HCT116 (cell line): ENCODE measurements around the gene ADAMTS20. TPM values are rescaled to one million over a fixed set of nuclear protein-coding genes. Genes with fewer than 3 reads are reported as not detected.
"Not testable (repeated sequence)": the region's sequence is repeated elsewhere in the genome, so short reads cannot be mapped to it uniquely, and the experiment has no call there.

Experiments used
- ATAC-seq: fragments of 200-7000 bp; cut with Tn5 transposase; 2 replicates; pipeline ENCODE4 v1.9.1; 2020; ENCODE audit warnings: mild to moderate bottlenecking, moderate library complexity
- BruUV-seq: library from RNA; stranded (reverse); fragments of 400-500 nt; replicated peaks from 2 replicates; lab custom pipeline; 2021; lab: Mats Ljungman, UMichigan
- CTCF ChIA-PET: fragments of 300-600 bp; sonication (Branson Sonifier 250); formaldehyde crosslinking; loops from one replicate; lab custom pipeline; 2021; ENCODE audit warnings: antibody characterized with exemption; lab: Charles Lee
- POLR2A ChIA-PET: fragments of 300-600, 350-600 bp; sonication (Branson Sonifier 250); formaldehyde crosslinking; loops from one replicate; lab custom pipeline; 2021; ENCODE audit warnings: antibody characterized with exemption; lab: Charles Lee
- RAD21 ChIA-PET, 2 experiments: fragments of 300-600 bp; sonication (Branson Sonifier 250); formaldehyde crosslinking; loops; one replicate each; lab custom pipeline; 2023; ENCODE audit warnings: low total read pairs in 2 of 2; ENCODE audit not compliant: uncharacterized antibody in 2 of 2, unreplicated experiment in 2 of 2, low non-redundant PET in 1 of 2; lab: Charles Lee
- DNase-seq: peaks from one replicate; pipeline ENCODE4 v3.0.0-alpha.2; 2010; ENCODE audit warnings: low read depth, low spot score
- H2AFZ ChIP-seq: fragments of 200-600 bp; shearing (Covaris generic), sonication (generic); 2 replicates; pipeline ENCODE4 v1.6.1; 2017; ENCODE audit warnings: low read depth, mixed run types, mixed read lengths, antibody characterized with exemption, low read length; ENCODE audit not compliant: poor library complexity, severe bottlenecking
- H3K27ac ChIP-seq: 2 replicates; pipeline ENCODE4 v1.5.1; 2012; ENCODE audit warnings: low read depth, low read length
- H3K27me3 ChIP-seq: fragments of 200-600 bp; sonication (generic); 2 replicates; pipeline ENCODE4 v1.6.1; 2016; ENCODE audit warnings: mixed run types, low read length, mixed read lengths; ENCODE audit not compliant: insufficient read depth
- H3K36me3 ChIP-seq, 2 experiments: fragments of 200-500 bp in 1 of 2; fragments of 200-600 bp in 1 of 2; sonication (Bioruptor generic) in 1 of 2; sonication (generic) in 1 of 2; 2 replicates each; pipeline versions ENCODE4 v1.5.1 to v1.6.1; 2014 to 2016; ENCODE audit warnings: low read length in 2 of 2, inconsistent platforms in 1 of 2, mixed read lengths in 1 of 2, mixed run types in 1 of 2; ENCODE audit not compliant: insufficient read depth in 2 of 2, control insufficient read depth in 1 of 2
- H3K4me1 ChIP-seq, 2 experiments: fragments of 200-600 bp in 1 of 2; sonication (generic) in 1 of 2; 2 replicates each; pipeline versions ENCODE4 v1.5.1 to v1.6.1; 2012 to 2017; ENCODE audit warnings: low read length in 2 of 2, inconsistent platforms in 1 of 2, mild to moderate bottlenecking in 1 of 2, mixed read lengths in 1 of 2, mixed run types in 1 of 2, moderate library complexity in 1 of 2; ENCODE audit not compliant: insufficient read depth in 2 of 2, control insufficient read depth in 1 of 2
- H3K4me2 ChIP-seq: fragments of 200-600 bp; sonication (generic); 2 replicates; pipeline ENCODE4 v1.6.1; 2017; ENCODE audit warnings: mixed run types, low read length, mixed read lengths
- H3K4me3 ChIP-seq, 2 experiments: fragments of 200-600 bp in 1 of 2; sonication (generic) in 1 of 2; replicated peaks in 1 of 2; 2 replicates each; pipeline ENCODE4 v1.5.1; 2011 to 2016; ENCODE audit warnings: low read length in 2 of 2, control low read depth in 1 of 2, low read depth in 1 of 2, mild to moderate bottlenecking in 1 of 2, mixed read lengths in 1 of 2, mixed run types in 1 of 2
- H3K79me2 ChIP-seq: fragments of 200-600 bp; sonication (generic); 2 replicates; pipeline ENCODE4 v1.6.1; 2017; ENCODE audit warnings: mild to moderate bottlenecking, mixed run types, low read length, moderate library complexity, mixed read lengths; ENCODE audit not compliant: insufficient read depth
- H3K9ac ChIP-seq: fragments of 200-600 bp; sonication (generic); 2 replicates; pipeline ENCODE4 v1.6.1; 2016; ENCODE audit warnings: low read length, mixed read lengths
- H3K9me2 ChIP-seq: fragments of 200-600 bp; sonication (generic), shearing (Covaris generic); 2 replicates; pipeline ENCODE4 v1.6.1; 2017; ENCODE audit warnings: mixed run types, mild to moderate bottlenecking, moderate library complexity; ENCODE audit not compliant: insufficient read depth
- H3K9me3 ChIP-seq, 2 experiments: fragments of 200-500 bp in 1 of 2; fragments of 200-600 bp in 1 of 2; sonication (Bioruptor generic) in 1 of 2; sonication (generic) in 1 of 2; 2 replicates each; pipeline ENCODE4 v1.6.1; 2014 to 2017; ENCODE audit warnings: low read length in 2 of 2, mixed read lengths in 2 of 2, inconsistent platforms in 1 of 2, low read depth in 1 of 2, mild to moderate bottlenecking in 1 of 2, mixed run types in 1 of 2, moderate library complexity in 1 of 2; ENCODE audit not compliant: control insufficient read depth in 1 of 2, insufficient read depth in 1 of 2
- H4K20me1 ChIP-seq: fragments of 200-600 bp; sonication (generic), shearing (Covaris generic); 2 replicates; pipeline ENCODE4 v1.6.1; 2017; ENCODE audit warnings: mixed run types, mild to moderate bottlenecking, moderate library complexity; ENCODE audit not compliant: insufficient read depth
- intact Hi-C: fragments of 100-400 bp; cut with micrococcal nuclease; formaldehyde crosslinking; loops from 2 replicates; pipeline ENCODE4 v1.10.0; 2022
- total RNA-seq: library from RNA; stranded (reverse); gene quantifications from one replicate; pipeline ENCODE4 v1.2.1, GENCODE V29; 2021; ENCODE audit not compliant: unreplicated experiment
- TF ChIP-seq, protein P1 (sequence below): IDR thresholded peaks from 2 replicates; pipeline ENCODE4 v1.6.1; 2011; ENCODE audit warnings: mild to moderate bottlenecking, low read length, moderate library complexity; ENCODE audit not compliant: insufficient replicate concordance; ENCODE audit errors: extremely low read depth

ADAMTS20 gene
- total RNA-seq, 1 experiment from 2014 or later = not detected

DNA sequence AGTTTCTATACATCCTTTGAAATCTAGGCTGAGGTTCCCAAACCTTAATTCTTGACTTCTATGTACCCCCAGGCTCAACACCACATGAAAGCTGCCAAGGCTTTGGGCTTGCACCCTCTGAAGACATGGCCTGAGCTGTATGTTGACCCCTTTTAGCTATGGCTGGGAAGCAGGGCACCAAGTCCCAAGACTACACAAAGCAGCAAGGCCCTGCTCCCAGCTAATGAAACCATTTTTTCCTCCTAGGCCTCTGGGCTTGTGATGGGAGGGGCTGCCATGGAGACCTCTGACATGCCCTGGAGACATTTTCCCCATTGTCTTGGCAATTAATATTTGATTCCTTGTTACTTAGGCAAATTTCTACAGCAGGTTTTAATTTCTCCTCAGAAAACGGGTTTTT lies 207.0 kb downstream of the ADAMTS20 start:
- H3K9me3 ChIP-seq = peaks cover 0 to 5% of the 10 kb centered on the region in 2 experiments; a peak in 1 of 4 replicates
- intact Hi-C loops = no loop called here
- TF ChIP-seq, protein P1, sequence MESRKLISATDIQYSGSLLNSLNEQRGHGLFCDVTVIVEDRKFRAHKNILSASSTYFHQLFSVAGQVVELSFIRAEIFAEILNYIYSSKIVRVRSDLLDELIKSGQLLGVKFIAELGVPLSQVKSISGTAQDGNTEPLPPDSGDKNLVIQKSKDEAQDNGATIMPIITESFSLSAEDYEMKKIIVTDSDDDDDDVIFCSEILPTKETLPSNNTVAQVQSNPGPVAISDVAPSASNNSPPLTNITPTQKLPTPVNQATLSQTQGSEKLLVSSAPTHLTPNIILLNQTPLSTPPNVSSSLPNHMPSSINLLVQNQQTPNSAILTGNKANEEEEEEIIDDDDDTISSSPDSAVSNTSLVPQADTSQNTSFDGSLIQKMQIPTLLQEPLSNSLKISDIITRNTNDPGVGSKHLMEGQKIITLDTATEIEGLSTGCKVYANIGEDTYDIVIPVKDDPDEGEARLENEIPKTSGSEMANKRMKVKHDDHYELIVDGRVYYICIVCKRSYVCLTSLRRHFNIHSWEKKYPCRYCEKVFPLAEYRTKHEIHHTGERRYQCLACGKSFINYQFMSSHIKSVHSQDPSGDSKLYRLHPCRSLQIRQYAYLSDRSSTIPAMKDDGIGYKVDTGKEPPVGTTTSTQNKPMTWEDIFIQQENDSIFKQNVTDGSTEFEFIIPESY = no peak
- TF ChIP-seq, all 23 proteins: peak for 0
- Histone ChIP-seq H3K27me3 (no peaks in the 10 kb centered on the region), H3K79me2 (no peaks in the 10 kb centered on the region), H4K20me1 (no peaks in the 10 kb centered on the region), H3K9me2 (no peaks in the 10 kb centered on the region), H3K4me3 (no peak overlapping the region), H3K4me1 (no peaks in the 10 kb centered on the region), H3K36me3 (no peaks in the 10 kb centered on the region), H3K27ac (no peak overlapping the region), H3K4me2 (no peak overlapping the region), H3K9ac (no peak overlapping the region), H2AFZ (no peak overlapping the region)
- ATAC-seq = no peak
- BruUV-seq = no TSS peak
- CTCF ChIA-PET = no interaction called here
- POLR2A ChIA-PET = no interaction called here
- RAD21 ChIA-PET = no interaction called here
- DNase-seq = no peak

DNA sequence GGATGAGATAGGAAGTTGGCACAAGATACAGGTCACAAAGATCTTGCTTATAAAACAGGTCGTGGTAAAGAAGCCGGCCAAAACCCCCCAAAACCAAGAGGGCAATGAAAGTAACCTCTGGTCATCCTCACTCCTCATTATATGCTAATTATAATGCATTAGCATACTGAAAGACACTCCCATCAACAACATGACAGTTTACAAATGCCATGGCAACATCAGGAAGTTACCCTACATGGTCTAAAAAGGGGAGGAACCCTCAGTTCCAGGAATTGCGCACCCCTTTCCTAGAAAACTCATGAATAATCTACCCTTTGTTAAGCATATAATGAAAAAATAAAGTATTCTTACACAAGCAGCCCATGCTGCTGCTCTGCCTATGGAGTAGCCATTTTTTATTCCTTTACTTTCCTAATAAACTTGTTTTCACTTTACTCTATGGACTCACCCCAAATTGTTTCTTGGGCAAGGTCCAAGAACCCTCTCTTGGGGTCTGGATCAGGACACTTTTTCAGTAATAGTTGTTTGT lies 210.2 kb downstream of the ADAMTS20 start:
- intact Hi-C loops, H3K79me2 ChIP-seq, H3K9ac ChIP-seq, ATAC-seq, H2AFZ ChIP-seq, H3K27ac ChIP-seq, DNase-seq, H3K4me2 ChIP-seq, CTCF ChIA-PET, H3K27me3 ChIP-seq, H3K9me2 ChIP-seq, BruUV-seq, H4K20me1 ChIP-seq, H3K36me3 ChIP-seq, H3K4me3 ChIP-seq, H3K9me3 ChIP-seq, POLR2A ChIA-PET: not testable (repeated sequence)
- peaks cover 2 to 11% of the 10 kb centered on the region in 2 experiments; a peak in 2 of 4 replicates for H3K4me1 ChIP-seq
- RAD21 ChIA-PET = interaction anchor here in 1 of 2 experiments (0.7 kb wide), 1 partner anchor 104 kb away, joined by 3 read pairs; no protein-coding TSS in a partner anchor
